HEK293 (cell line): ENCODE results near the gene IQSEC1.

Source experiments
- CTCF ChIP-seq: fragments of 450-650 bp; formaldehyde crosslinking; IDR thresholded peaks from 2 replicates; pipeline ENCODE4 v1.5.1; 2016; ENCODE audit warnings: missing biosample characterization, missing genetic modification characterization
- TSHZ1 ChIP-seq: fragments of 450-650 bp; formaldehyde crosslinking; IDR thresholded peaks from 2 replicates; pipeline ENCODE4 v1.5.1; 2016; ENCODE audit warnings: missing biosample characterization, missing genetic modification characterization, borderline replicate concordance
- YY1 ChIP-seq: fragments of 450-650 bp; formaldehyde crosslinking; IDR thresholded peaks from 2 replicates; pipeline ENCODE4 v1.5.1; 2018; ENCODE audit warnings: missing biosample characterization, missing genetic modification characterization
- ZNF121 ChIP-seq: fragments of 450-650 bp; formaldehyde crosslinking; IDR thresholded peaks from 2 replicates; pipeline ENCODE4 v1.5.1; 2016; ENCODE audit warnings: missing biosample characterization, missing genetic modification characterization
- ZNF138 ChIP-seq: fragments of 450-650 bp; formaldehyde crosslinking; IDR thresholded peaks from 2 replicates; pipeline ENCODE4 v1.5.1; 2016; ENCODE audit warnings: missing biosample characterization, missing genetic modification characterization, borderline replicate concordance
- ZNF335 ChIP-seq: fragments of 450-650 bp; formaldehyde crosslinking; conservative IDR thresholded peaks from 2 replicates; pipeline ENCODE4 v1.5.1; 2016; ENCODE audit warnings: missing biosample characterization, missing genetic modification characterization
- ZNF362 ChIP-seq: fragments of 450-650 bp; formaldehyde crosslinking; IDR thresholded peaks from 2 replicates; pipeline ENCODE4 v1.5.1; 2016; ENCODE audit warnings: missing biosample characterization, missing genetic modification characterization
- ZNF548 ChIP-seq: fragments of 450-650 bp; formaldehyde crosslinking; IDR thresholded peaks from 2 replicates; pipeline ENCODE4 v1.5.1; 2016; ENCODE audit warnings: missing biosample characterization, missing genetic modification characterization
- ZNF791 ChIP-seq: fragments of 450-650 bp; formaldehyde crosslinking; IDR thresholded peaks from 2 replicates; pipeline ENCODE4 v1.5.1; 2016; ENCODE audit warnings: missing biosample characterization, missing genetic modification characterization

GRCh38 chr3:13050446-13050845, 22.8 kb downstream of the IQSEC1 start:
- TF ChIP-seq ZNF121 (no peak), YY1 (tag by site-specific recombination) (no peak), ZNF335 (tag by site-specific recombination) (no peak), ZNF548 (tag by site-specific recombination) (no peak), CTCF (tag by site-specific recombination) (no peak), ZNF791 (tag by site-specific recombination) (no peak), ZNF138 (tag by site-specific recombination) (no peak), ZNF362 (no peak), TSHZ1 (tag by site-specific recombination) (no peak)
